K562 (cell line): Measurements from ENCODE around the gene PREX1. TPM values are rescaled to one million over a fixed set of nuclear protein-coding genes. Genes with fewer than 3 reads are reported as not detected.

Experiments
- ATAC-seq: fragments of 200-7000 bp; cut with Tn5 transposase; 3 replicates; pipeline ENCODE4 v1.9.1; 2020; ENCODE audit warnings: moderate library complexity
- BruUV-seq: library from RNA; stranded (reverse); fragments of 400-500 nt; replicated peaks from 2 replicates; lab custom pipeline; 2021; lab: Mats Ljungman, UMichigan
- CTCF ChIA-PET: fragments of 300-600 bp; formaldehyde crosslinking; extraction: SDS; loops from one replicate; lab custom pipeline; 2021; ENCODE audit warnings: low intra/inter-chr PET ratio; lab: Yijun Ruan, JAX
- POLR2A ChIA-PET: fragments of 300-600, 350-650 bp; sonication (Branson Sonifier 250); formaldehyde crosslinking; extraction: SDS; loops from one replicate; lab custom pipeline; 2021; ENCODE audit warnings: antibody characterized with exemption, inconsistent platforms; lab: Yijun Ruan, JAX
- DNase-seq, 4 experiments: peaks; one replicate each; pipeline versions ENCODE4 v3.0.0 to v3.0.0-alpha.2; 2011 to 2018; ENCODE audit warnings: low spot score in 3 of 4, mixed read lengths in 3 of 4; ENCODE audit errors: extremely low read depth in 1 of 4
- FAIRE-seq: peaks from 2 replicates; lab custom pipeline; 2011; peaks lifted over from hg19 to GRCh38; lab: Jason Lieb, UNC
- H2AFZ ChIP-seq: 2 replicates; pipeline ENCODE4 v1.6.0; 2011; ENCODE audit warnings: low read depth, low read length, control low read depth, inconsistent platforms
- H3K27ac ChIP-seq: fragments of 200-600 bp; 3 replicates; pipeline ENCODE4 v1.8.0; 2011; ENCODE audit warnings: low read depth, mild to moderate bottlenecking, control low read depth, inconsistent platforms, low read length, moderate library complexity, mixed read lengths; ENCODE audit errors: extremely low read depth
- H3K27me3 ChIP-seq, 2 experiments: fragments of 300-600 bp in 1 of 2; 2 replicates in 1 of 2; 3 replicates in 1 of 2; pipeline versions ENCODE4 v1.6.0 to v1.8.0; 2011; ENCODE audit warnings: inconsistent platforms in 2 of 2, low read length in 2 of 2, mild to moderate bottlenecking in 1 of 2, mixed read lengths in 1 of 2, moderate library complexity in 1 of 2; ENCODE audit not compliant: control insufficient read depth in 2 of 2, insufficient read depth in 2 of 2
- H3K36me3 ChIP-seq: fragments of 300-600 bp; 3 replicates; pipeline ENCODE4 v1.8.0; 2011; ENCODE audit warnings: mild to moderate bottlenecking, low read length, inconsistent platforms; ENCODE audit not compliant: control insufficient read depth, insufficient read depth
- H3K4me1 ChIP-seq, 2 experiments: fragments of 200-600 bp in 1 of 2; replicated peaks in 1 of 2; 2 replicates in 1 of 2; 3 replicates in 1 of 2; pipeline versions ENCODE4 v1.5.1 to v1.8.0; 2011; ENCODE audit warnings: inconsistent platforms in 2 of 2, low read length in 2 of 2, mild to moderate bottlenecking in 1 of 2, mixed read lengths in 1 of 2, moderate library complexity in 1 of 2; ENCODE audit not compliant: control insufficient read depth in 2 of 2, insufficient read depth in 2 of 2
- H3K4me2 ChIP-seq: 2 replicates; pipeline ENCODE4 v1.6.1; 2011; ENCODE audit warnings: low read length, control low read depth, inconsistent platforms, mixed read lengths; ENCODE audit not compliant: insufficient read depth
- H3K4me3 ChIP-seq: fragments of 200-600 bp; sonication (generic), shearing (Covaris generic); 2 replicates; pipeline ENCODE4 v1.5.1; 2016; ENCODE audit warnings: control low read depth, inconsistent platforms
- H3K79me2 ChIP-seq: fragments of 200-600 bp; 3 replicates; pipeline ENCODE4 v1.8.0; 2011; ENCODE audit warnings: low read length, inconsistent platforms; ENCODE audit not compliant: control insufficient read depth, insufficient read depth
- H3K9ac ChIP-seq, 2 experiments: 2 replicates each; pipeline versions ENCODE4 v1.6.0 to v1.6.1; 2011; ENCODE audit warnings: low read depth in 2 of 2, low read length in 2 of 2, control low read depth in 1 of 2, inconsistent platforms in 1 of 2, mild to moderate bottlenecking in 1 of 2, mixed read lengths in 1 of 2; ENCODE audit not compliant: insufficient read depth in 1 of 2
- H3K9me1 ChIP-seq: one replicate; pipeline ENCODE4 v1.6.0; 2011; ENCODE audit warnings: inconsistent platforms, mild to moderate bottlenecking, low read length, moderate library complexity; ENCODE audit not compliant: control insufficient read depth, insufficient read depth
- H3K9me3 ChIP-seq: replicated peaks from 2 replicates; pipeline ENCODE4 v1.5.1; 2011; ENCODE audit warnings: low read depth, low read length, inconsistent platforms; ENCODE audit not compliant: control insufficient read depth, insufficient read depth
- H4K20me1 ChIP-seq: replicated peaks from 2 replicates; pipeline ENCODE4 v1.6.1; 2011; ENCODE audit warnings: low read length, inconsistent platforms, mixed read lengths; ENCODE audit not compliant: control insufficient read depth, insufficient read depth
- ZBTB11 ChIP-seq, 3 experiments: fragments of 200-800 bp in 1 of 3; fragments of 250-450 bp in 1 of 3; fragments of 450-650 bp in 1 of 3; sonication (Bioruptor Pico) in 1 of 3; sonication (Bioruptor generic) in 1 of 3; formaldehyde crosslinking in 1 of 3; IDR thresholded peaks; 2 replicates each; pipeline versions ENCODE4 v1.6.1 to v1.8.0; 2016 to 2022; ENCODE audit warnings: mild to moderate bottlenecking in 2 of 3, missing genetic modification characterization in 2 of 3, missing compliant biosample characterization in 1 of 3, moderate library complexity in 1 of 3
- WGBS: fragments of 100-300 bp; shearing (Covaris generic); methylation state at CpG from one replicate; pipeline ENCODE4 v1.1.6; 2016; ENCODE audit warnings: low coverage, mixed read lengths; ENCODE audit not compliant: insufficient coverage; ENCODE audit errors: missing lambda C conversion rate; 5-methylcytosine and 5-hydroxymethylcytosine counted together
- in situ Hi-C: fragments of 300-500 bp; cut with MboI; formaldehyde crosslinking; loops from 4 replicates; pipeline ENCODE4 v1.15.0; 2018; ENCODE audit warnings: inconsistent platforms, mixed read lengths
- intact Hi-C: fragments of 100-400 bp; cut with micrococcal nuclease; formaldehyde crosslinking; loops from 2 replicates; pipeline ENCODE4 v1.14.2; 2022
- polyA plus RNA-seq, 8 experiments: library from polyadenylated mRNA; depleted of rRNA in 4 of 8; stranded (reverse) in 5 of 8; unstranded in 3 of 8; fragments of >200 nt; fragmentation: Nextera tagmentation in 2 of 8; fragmentation: Illumina TruSeq in 1 of 8; extraction: Ambion mirVana in 2 of 8; extraction: Trizol in 1 of 8; gene quantifications; 2 replicates each; pipeline versions ENCODE4 v1.2.1 to v1.2.3, GENCODE V29; 2011 to 2014; ENCODE audit warnings: inconsistent platforms in 1 of 8, missing spikeins in 1 of 8
- total RNA-seq, 7 experiments: library from RNA; depleted of rRNA in 6 of 7; stranded (reverse); fragments of >200 nt in 6 of 7; fragmentation: Illumina TruSeq in 2 of 7; extraction: Trizol in 2 of 7; gene quantifications; 2 replicates each; pipeline versions ENCODE4 v1.2.1 to v1.2.3, GENCODE V29; 2011 to 2021; ENCODE audit warnings: low replicate concordance in 1 of 7
- TF ChIP-seq, protein P1 (sequence below): IDR thresholded peaks from 2 replicates; pipeline ENCODE4 v1.6.1; 2011; ENCODE audit not compliant: insufficient read length; ENCODE audit errors: extremely low read depth

PREX1 gene
- total and polyA plus RNA-seq, 9 of the 15 experiments (the other 6 are each of a cell fraction or from before 2014, with no cell fraction given): 0.37 to 10.4 (median 4.8) TPM

GRCh38 chr20:48583171-48583570 is 244.6 kb downstream of the PREX1 start:
- H3K27ac ChIP-seq: no peak overlapping the region
- TF ChIP-seq, protein P1, sequence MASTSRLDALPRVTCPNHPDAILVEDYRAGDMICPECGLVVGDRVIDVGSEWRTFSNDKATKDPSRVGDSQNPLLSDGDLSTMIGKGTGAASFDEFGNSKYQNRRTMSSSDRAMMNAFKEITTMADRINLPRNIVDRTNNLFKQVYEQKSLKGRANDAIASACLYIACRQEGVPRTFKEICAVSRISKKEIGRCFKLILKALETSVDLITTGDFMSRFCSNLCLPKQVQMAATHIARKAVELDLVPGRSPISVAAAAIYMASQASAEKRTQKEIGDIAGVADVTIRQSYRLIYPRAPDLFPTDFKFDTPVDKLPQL: no peak
- peak in 1 of 3 experiments; percentile 31; a peak in 1 of 6 replicates for TF ChIP-seq ZBTB11 (CRISPR knock-in tag; IDR thresholded peaks at IDR 0.05)
- TF ChIP-seq, all 486 proteins: peak for 1
- ATAC-seq: no peak
- in situ Hi-C loops: no loop called here
- no peak overlapping the region for H3K4me3 ChIP-seq
- H3K9ac ChIP-seq: no peak overlapping the region
- H3K36me3 ChIP-seq: no peaks in the 10 kb centered on the region
- no peaks in the 10 kb centered on the region for H3K9me3 ChIP-seq
- H3K27me3 ChIP-seq: peaks cover 18 to 44% of the 10 kb centered on the region in 2 experiments
- no peaks in the 10 kb centered on the region for H3K9me1 ChIP-seq
- H2AFZ ChIP-seq: no peak overlapping the region
- FAIRE-seq: no peak
- 0% methylated on average over 11 of the region's 11 CpGs for WGBS
- BruUV-seq: no TSS peak
- H4K20me1 ChIP-seq: peaks cover 7% of the 10 kb centered on the region; the same call in 1 of the 2 replicates
- intact Hi-C loops: no loop called here
- no peaks in the 10 kb centered on the region for H3K79me2 ChIP-seq
- ChIA-PET POLR2A (no interaction called here), CTCF (no interaction called here)
- DNase-seq: no peak
- H3K4me2 ChIP-seq: no peak overlapping the region
- H3K4me1 ChIP-seq: no peaks in the 10 kb centered on the region; a peak in 1 of 5 replicates
